Tibial artery (tissue), 4 donors: ENCODE data around the gene KCNN1.
"Not testable (repeated sequence)": the region's sequence is repeated elsewhere in the genome, so short reads cannot be mapped to it uniquely, and the experiment has no call there.

Source experiments
- DNase-seq, 2 donors: peaks; one replicate each; pipeline ENCODE4 v3.0.0-alpha.2; 2019
- H3K27ac ChIP-seq, 2 donors: fragments of 200-600 bp; sonication (generic) in 1 of 2; 1 replicate in 1 of 2; 2 replicates in 1 of 2; pipeline ENCODE4 v1.5.1; 2018 to 2019; ENCODE audit warnings: mild to moderate bottlenecking in 1 of 2
- H3K27me3 ChIP-seq, 2 donors: fragments of 200-600 bp; sonication (generic) in 1 of 2; one replicate each; pipeline versions ENCODE4 v1.5.1 to v1.6.0; 2016 to 2019
- H3K36me3 ChIP-seq, 3 donors: fragments of 200-600 bp; sonication (generic) in 2 of 3; one replicate each; pipeline ENCODE4 v1.5.1; 2016 to 2019; ENCODE audit warnings: mild to moderate bottlenecking in 2 of 3
- H3K4me1 ChIP-seq, 4 donors: fragments of 200-600 bp; sonication (generic) in 2 of 4; 1 replicate in 3 of 4; 2 replicates in 1 of 4; pipeline ENCODE4 v1.5.1; 2016 to 2019
- H3K4me3 ChIP-seq, 2 donors: fragments of 200-600 bp; sonication (generic) in 1 of 2; 1 replicate in 1 of 2; 2 replicates in 1 of 2; pipeline ENCODE4 v1.5.1; 2018 to 2019; ENCODE audit warnings: mild to moderate bottlenecking in 2 of 2
- H3K9me3 ChIP-seq, 3 donors: fragments of 200-600 bp; sonication (generic) in 1 of 3; one replicate each; pipeline ENCODE4 v1.5.1; 2016 to 2019
- intact Hi-C: fragments of 100-400 bp; cut with DNase I; formaldehyde crosslinking; loops from one replicate; pipeline ENCODE4 v1.15.0; 2023; ENCODE audit warnings: low total_unique reads
- TF ChIP-seq, protein P1 (sequence below), 2 experiments: fragments of 200-600 bp in 1 of 2; fragments of 450-650 bp in 1 of 2; IDR thresholded peaks; one replicate each; pipeline ENCODE4 v1.5.1; 2017 to 2019; ENCODE audit warnings: antibody characterized with exemption in 2 of 2, mild to moderate bottlenecking in 1 of 2, moderate library complexity in 1 of 2

The KCNN1 gene

DNA sequence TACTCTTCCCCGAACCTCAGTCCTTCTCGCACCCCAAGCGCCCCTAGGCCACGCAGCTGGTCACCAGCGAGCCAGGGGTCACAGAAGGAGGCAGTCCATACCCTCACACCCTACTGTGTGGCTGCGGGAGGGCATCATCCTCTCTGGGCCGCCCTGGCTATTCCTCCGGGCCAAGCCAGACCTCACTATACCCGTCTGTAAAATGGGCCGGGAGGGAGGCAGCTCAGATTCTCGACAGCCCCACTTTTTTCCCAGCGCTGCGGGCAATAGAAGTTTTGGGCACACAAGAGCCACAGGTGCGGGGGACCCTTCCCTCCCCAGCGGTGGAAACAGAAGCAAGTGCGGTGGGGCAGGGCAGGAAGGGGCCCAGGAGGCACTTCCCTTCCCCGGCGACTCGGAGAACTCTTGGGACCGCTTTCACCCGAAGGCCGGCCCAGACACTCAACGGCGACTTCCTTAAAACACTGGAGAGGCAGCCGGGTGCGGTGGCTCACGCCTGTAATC, 35.5 kb downstream of the KCNN1 start:
- intact Hi-C loops = no loop called here
- peak; percentile 57 to 77 for DNase-seq

DNA sequence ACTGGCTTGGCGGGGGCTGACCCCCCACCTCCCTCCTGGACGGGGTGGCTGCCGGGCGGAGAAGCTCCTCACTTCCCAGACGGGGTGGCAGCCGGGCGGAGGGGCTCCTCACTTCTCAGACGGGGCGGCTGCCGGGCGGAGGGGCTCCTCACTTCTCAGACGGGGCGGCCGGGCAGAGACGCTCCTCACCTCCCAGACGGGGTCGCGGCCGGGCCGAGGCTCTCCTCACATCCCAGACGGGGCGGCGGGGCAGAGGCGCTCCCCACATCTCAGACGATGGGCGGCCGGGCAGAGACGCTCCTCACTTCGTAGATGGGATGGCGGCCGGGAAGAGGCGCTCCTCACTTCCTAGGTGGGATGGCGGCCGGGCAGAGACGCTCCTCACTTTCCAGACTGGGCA, 38.8 kb downstream of the KCNN1 start:
- intact Hi-C loops, H3K4me3 ChIP-seq, H3K9me3 ChIP-seq, DNase-seq, H3K27me3 ChIP-seq, H3K27ac ChIP-seq: not testable (repeated sequence)
- H3K4me1 ChIP-seq = peaks cover 0 to 47% (median 34%) of the 10 kb centered on the region in 4 donors
- peaks cover 22 to 43% (median 31%) of the 10 kb centered on the region in 3 donors for H3K36me3 ChIP-seq

More for the DNA sequence above, 35.5 kb downstream of the KCNN1 start:
- Histone ChIP-seq H3K4me3 (peak overlapping the region; percentile 83 to 88), H3K36me3 (peaks cover 0 to 17% (median 6%) of the 10 kb centered on the region in 3 donors), H3K27ac (peak overlapping the region; percentile 89 to 92), H3K27me3 (no peaks in the 10 kb centered on the region), H3K9me3 (no peaks in the 10 kb centered on the region), H3K4me1 (peaks cover 0 to 38% (median 14%) of the 10 kb centered on the region in 4 donors)
- TF ChIP-seq, protein P1, sequence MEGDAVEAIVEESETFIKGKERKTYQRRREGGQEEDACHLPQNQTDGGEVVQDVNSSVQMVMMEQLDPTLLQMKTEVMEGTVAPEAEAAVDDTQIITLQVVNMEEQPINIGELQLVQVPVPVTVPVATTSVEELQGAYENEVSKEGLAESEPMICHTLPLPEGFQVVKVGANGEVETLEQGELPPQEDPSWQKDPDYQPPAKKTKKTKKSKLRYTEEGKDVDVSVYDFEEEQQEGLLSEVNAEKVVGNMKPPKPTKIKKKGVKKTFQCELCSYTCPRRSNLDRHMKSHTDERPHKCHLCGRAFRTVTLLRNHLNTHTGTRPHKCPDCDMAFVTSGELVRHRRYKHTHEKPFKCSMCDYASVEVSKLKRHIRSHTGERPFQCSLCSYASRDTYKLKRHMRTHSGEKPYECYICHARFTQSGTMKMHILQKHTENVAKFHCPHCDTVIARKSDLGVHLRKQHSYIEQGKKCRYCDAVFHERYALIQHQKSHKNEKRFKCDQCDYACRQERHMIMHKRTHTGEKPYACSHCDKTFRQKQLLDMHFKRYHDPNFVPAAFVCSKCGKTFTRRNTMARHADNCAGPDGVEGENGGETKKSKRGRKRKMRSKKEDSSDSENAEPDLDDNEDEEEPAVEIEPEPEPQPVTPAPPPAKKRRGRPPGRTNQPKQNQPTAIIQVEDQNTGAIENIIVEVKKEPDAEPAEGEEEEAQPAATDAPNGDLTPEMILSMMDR (IDR thresholded peaks at IDR 0.05) = no peak

DNA sequence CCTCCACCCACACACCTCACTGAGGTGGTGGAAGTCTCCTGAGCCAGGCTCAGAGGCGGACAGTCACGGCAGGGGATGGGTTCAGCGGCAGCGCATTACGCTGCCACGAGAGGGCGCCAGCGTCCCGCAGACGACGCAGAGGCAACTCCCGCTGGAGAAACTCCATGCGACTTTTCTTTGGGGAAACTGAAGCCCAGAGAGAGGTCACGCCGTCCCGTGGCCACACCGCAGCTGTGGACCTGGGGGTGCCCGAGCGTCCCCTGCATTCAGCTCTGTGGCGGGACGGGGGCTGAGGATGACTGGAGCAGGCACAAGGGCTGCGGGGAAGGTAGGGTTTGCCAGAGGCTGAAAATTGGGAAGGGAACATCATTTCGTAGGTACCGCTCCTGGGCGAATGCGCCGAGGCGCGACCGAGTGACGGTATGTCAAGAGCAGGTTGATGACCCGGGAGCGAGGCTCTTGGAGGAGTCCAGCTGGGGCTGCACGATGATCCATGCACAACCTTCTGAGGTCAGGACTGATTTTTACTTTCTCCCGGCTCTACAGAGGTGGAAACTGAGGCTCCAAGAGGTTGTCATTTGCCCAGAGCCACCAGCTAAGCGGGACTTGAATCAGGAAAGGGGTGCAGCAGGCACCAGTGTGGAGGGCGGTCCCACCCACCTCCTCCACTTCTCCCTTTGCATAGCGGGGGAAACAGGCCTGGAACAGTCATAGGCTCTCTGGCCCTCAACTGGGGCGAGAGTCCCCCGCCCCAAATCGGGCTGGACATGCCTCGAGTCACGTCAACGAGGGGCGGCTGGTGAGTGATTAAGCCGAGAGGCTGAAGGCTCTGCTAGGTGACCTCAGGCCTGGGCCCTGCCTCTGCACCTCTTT, 40.4 kb downstream of the KCNN1 start:
- peak; percentile 80 to 91 for DNase-seq
- TF ChIP-seq, protein P1 (IDR thresholded peaks at IDR 0.05) = peak; percentile 99
- Histone ChIP-seq H3K27me3 (no peaks in the 10 kb centered on the region), H3K36me3 (peaks cover 36 to 58% (median 43%) of the 10 kb centered on the region in 3 donors), H3K27ac (peak overlapping the region; percentile 84 to 88), H3K4me1 (peaks cover 0 to 53% (median 29%) of the 10 kb centered on the region in 4 donors), H3K9me3 (no peaks in the 10 kb centered on the region), H3K4me3 (peak overlapping the region; percentile 64 to 70)
- intact Hi-C loops = loop anchor here (1.0 kb wide), 1 partner anchor 51 kb away; no protein-coding TSS in a partner anchor

- Histone ChIP-seq H3K4me1 (peaks cover 0 to 53% (median 31%) of the 10 kb centered on the region in 4 donors), H3K27me3 (no peaks in the 10 kb centered on the region), H3K9me3 (no peaks in the 10 kb centered on the region), H3K36me3 (peaks cover 44 to 63% (median 48%) of the 10 kb centered on the region in 3 donors), H3K4me3 (peak within 1 kb of the TSS; percentile 64 to 70), H3K27ac (peak within 1 kb of the TSS; percentile 84 to 88)
- TF ChIP-seq, protein P1 (IDR thresholded peaks at IDR 0.05) = peak in 1 of 2 experiments; percentile 3
- intact Hi-C loops = loop anchor here (1.0 to 2.0 kb wide), 2 partner anchors 45 to 50 kb away; no protein-coding TSS in a partner anchor
- peak; percentile 96 for DNase-seq
Observed at GRCh38 chr19:18007917-18008673, 41.2 kb downstream of the KCNN1 start, which contains the start of gene ARRDC2. Gene ARRDC2 (plus strand): TSS chr19:18008170. CDS start chr19:18008311, 141 bp downstream.

DNA sequence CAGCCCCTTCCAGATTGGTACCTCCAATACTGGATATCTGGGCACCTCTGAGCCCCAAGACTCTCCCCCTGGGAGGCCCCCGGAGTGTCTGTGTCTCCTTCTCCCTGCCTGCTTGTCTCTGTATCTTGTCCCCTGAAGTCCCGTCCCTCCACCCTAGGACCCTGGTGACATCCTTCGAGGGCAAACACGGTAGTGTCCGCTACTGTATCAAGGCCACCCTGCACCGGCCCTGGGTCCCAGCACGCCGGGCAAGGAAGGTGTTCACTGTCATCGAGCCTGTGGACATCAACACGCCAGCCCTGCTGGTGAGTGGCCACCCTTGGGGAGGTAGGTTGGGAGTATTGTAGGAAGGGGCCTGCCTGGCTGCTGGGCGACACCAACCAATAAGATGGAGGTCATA, 41.9 kb downstream of the KCNN1 start:
- intact Hi-C loops = loop anchor here (2.0 kb wide), 1 partner anchor 44 kb away; no protein-coding TSS in a partner anchor
- TF ChIP-seq, protein P1 (IDR thresholded peaks at IDR 0.05) = no peak
- peaks cover 51 to 66% (median 53%) of the 10 kb centered on the region in 3 donors for H3K36me3 ChIP-seq

More for the DNA sequence above, 41.9 kb downstream of the KCNN1 start:
- DNase-seq = peak in 1 of 2 donors; percentile 65
- Histone ChIP-seq H3K27me3 (no peaks in the 10 kb centered on the region), H3K27ac (peak overlapping the region; percentile 84 to 88), H3K4me1 (peaks cover 0 to 57% (median 38%) of the 10 kb centered on the region in 4 donors), H3K4me3 (peak overlapping the region; percentile 64 to 70), H3K9me3 (no peaks in the 10 kb centered on the region)
